HepG2 (cell line): ENCODE measurements around the gene H6PD. TPM values are rescaled to one million over a fixed set of nuclear protein-coding genes. Genes with fewer than 3 reads are reported as not detected.

Source experiments
- ATAC-seq: fragments of 200-7000 bp; cut with Tn5 transposase; 3 replicates; pipeline ENCODE4 v1.9.1; 2020; ENCODE audit warnings: mild to moderate bottlenecking, moderate library complexity
- BruUV-seq: library from RNA; stranded (reverse); fragments of 400-500 nt; replicated peaks from 2 replicates; lab custom pipeline; 2021; lab: Mats Ljungman, UMichigan
- CTCF ChIA-PET: fragments of 300-600 bp; formaldehyde crosslinking; extraction: SDS; loops from one replicate; lab custom pipeline; 2021; ENCODE audit warnings: low total read pairs, inconsistent platforms, low intra/inter-chr PET ratio; lab: Yijun Ruan, JAX
- POLR2A ChIA-PET: fragments of 350-600 bp; sonication (Branson Sonifier 250); formaldehyde crosslinking; loops from one replicate; lab custom pipeline; 2020; ENCODE audit warnings: antibody characterized with exemption, inconsistent platforms; lab: Yijun Ruan, JAX
- DNase-seq: peaks from one replicate; pipeline ENCODE4 v3.0.0-alpha.2; 2015; ENCODE audit warnings: low spot score
- FAIRE-seq: peaks from 3 replicates; lab custom pipeline; 2011; peaks lifted over from hg19 to GRCh38; lab: Jason Lieb, UNC
- H2AFZ ChIP-seq: one replicate; pipeline ENCODE4 v1.6.1; 2011; ENCODE audit warnings: low read length, inconsistent platforms
- H3K27ac ChIP-seq: fragments of 300-600 bp; 3 replicates; pipeline ENCODE4 v1.8.0; 2011; ENCODE audit warnings: mixed run types, mild to moderate bottlenecking, mixed read lengths, low read length, inconsistent platforms; ENCODE audit not compliant: insufficient read depth; ENCODE audit errors: extremely low read length
- H3K27me3 ChIP-seq, 2 experiments: fragments of 200-600 bp in 1 of 2; 2 replicates in 1 of 2; 3 replicates in 1 of 2; pipeline versions ENCODE4 v1.6.0 to v1.8.0; 2011; ENCODE audit warnings: low read length in 2 of 2, mild to moderate bottlenecking in 2 of 2, moderate library complexity in 2 of 2, inconsistent platforms in 1 of 2; ENCODE audit not compliant: insufficient read depth in 2 of 2, control insufficient read depth in 1 of 2
- H3K36me3 ChIP-seq, 2 experiments: fragments of 200-600 bp in 1 of 2; replicated peaks in 1 of 2; 2 replicates in 1 of 2; 3 replicates in 1 of 2; pipeline versions ENCODE4 v1.5.1 to v1.8.0; 2011; ENCODE audit warnings: low read length in 2 of 2, inconsistent platforms in 1 of 2; ENCODE audit not compliant: insufficient read depth in 2 of 2, control insufficient read depth in 1 of 2
- H3K4me1 ChIP-seq: 2 replicates; pipeline ENCODE4 v1.5.1; 2012; ENCODE audit warnings: low read length, inconsistent platforms; ENCODE audit not compliant: insufficient read depth
- H3K4me2 ChIP-seq: 2 replicates; pipeline ENCODE4 v1.6.0; 2011; ENCODE audit warnings: low read depth, low read length, inconsistent platforms
- H3K4me3 ChIP-seq, 3 experiments: fragments of 200-600 bp in 1 of 3; sonication (generic), shearing (Covaris generic) in 1 of 3; replicated peaks in 1 of 3; 2 replicates each; pipeline ENCODE4 v1.5.1; 2011 to 2016; ENCODE audit warnings: low read length in 3 of 3, inconsistent platforms in 2 of 3, low read depth in 2 of 3, mild to moderate bottlenecking in 2 of 3, control low read depth in 1 of 3, mixed read lengths in 1 of 3; ENCODE audit not compliant: insufficient read depth in 1 of 3
- H3K79me2 ChIP-seq: one replicate; pipeline ENCODE4 v1.6.1; 2011; ENCODE audit warnings: low read length, inconsistent platforms; ENCODE audit not compliant: insufficient read depth
- H3K9ac ChIP-seq: 2 replicates; pipeline ENCODE4 v1.6.0; 2011; ENCODE audit warnings: mild to moderate bottlenecking, low read depth, low read length, inconsistent platforms; ENCODE audit not compliant: insufficient read depth
- H3K9me3 ChIP-seq: 2 replicates; pipeline ENCODE4 v1.5.1; 2012; ENCODE audit warnings: mild to moderate bottlenecking, low read length
- H4K20me1 ChIP-seq: 2 replicates; pipeline ENCODE4 v1.6.0; 2011; ENCODE audit warnings: inconsistent platforms, mild to moderate bottlenecking, low read length, moderate library complexity; ENCODE audit not compliant: insufficient read depth
- HNRNPK ChIP-seq: fragments of 200-400 bp; formaldehyde crosslinking; IDR thresholded peaks from 2 replicates; pipeline ENCODE4 v1.6.1; 2018; ENCODE audit warnings: low read length, low read depth, moderate library complexity, mild to moderate bottlenecking; ENCODE audit not compliant: poor library complexity, severe bottlenecking
- KAT7 ChIP-seq: IDR thresholded peaks from 2 replicates; pipeline ENCODE4 v1.6.1; 2018; ENCODE audit warnings: borderline replicate concordance, missing compliant biosample characterization
- ZNF160 ChIP-seq: sonication (generic); formaldehyde crosslinking; IDR thresholded peaks from 2 replicates; pipeline ENCODE4 v1.8.0; 2022; ENCODE audit warnings: mild to moderate bottlenecking, inconsistent platforms, missing genetic modification reagents
- ZNF343 ChIP-seq: sonication (generic); formaldehyde crosslinking; IDR thresholded peaks from 2 replicates; pipeline ENCODE4 v1.4.0; 2020; ENCODE audit warnings: mild to moderate bottlenecking, missing genetic modification reagents
- ZSCAN25 ChIP-seq: sonication (generic); formaldehyde crosslinking; IDR thresholded peaks from 2 replicates; pipeline ENCODE4 v1.8.0; 2022; ENCODE audit warnings: mild to moderate bottlenecking, missing genetic modification reagents
- WGBS: methylation state at CpG from one replicate; pipeline ENCODE4 v1.1.6; 2017; ENCODE audit warnings: low lambda C conversion rate; 5-methylcytosine and 5-hydroxymethylcytosine counted together
- in situ Hi-C: cut with HindIII; loops from 2 replicates; pipeline ENCODE4 v1.10.0; 2017; ENCODE audit warnings: low pct_unique_long_range_greater_than_20kb; ENCODE audit not compliant: extremely low pct_ligation_motif_present
- intact Hi-C: fragments of 100-400 bp; cut with micrococcal nuclease; formaldehyde crosslinking; loops from one replicate; pipeline ENCODE4 v1.10.0; 2022; ENCODE audit not compliant: unreplicated experiment
- polyA plus RNA-seq, 8 experiments: library from polyadenylated mRNA; depleted of rRNA in 3 of 8; stranded (reverse) in 7 of 8; unstranded in 1 of 8; fragments of >200 nt; fragmentation: Illumina TruSeq in 4 of 8; extraction: Trizol in 4 of 8; gene quantifications; 2 replicates each; pipeline versions ENCODE4 v1.2.1 to v1.2.3, GENCODE V29; 2011 to 2016; ENCODE audit warnings: low read depth in 4 of 8, missing spikeins in 1 of 8, mixed read lengths in 1 of 8; ENCODE audit not compliant: insufficient read depth in 1 of 8
- total RNA-seq, 5 experiments: library from RNA; depleted of rRNA; stranded (reverse); fragments of >200 nt; fragmentation: Illumina TruSeq; extraction: Trizol; gene quantifications; 2 replicates each; pipeline ENCODE4 v1.2.3, GENCODE V29; 2016; ENCODE audit warnings: low read depth in 1 of 5
- TF ChIP-seq, protein P1 (sequence below): sonication (generic); formaldehyde crosslinking; IDR thresholded peaks from 2 replicates; pipeline ENCODE4 v1.5.0; 2020; ENCODE audit warnings: mild to moderate bottlenecking, missing genetic modification reagents, borderline replicate concordance
- TF ChIP-seq, protein P2 (sequence below): sonication (generic); formaldehyde crosslinking; IDR thresholded peaks from 2 replicates; pipeline ENCODE4 v1.4.0; 2020; ENCODE audit warnings: missing genetic modification reagents
- TF ChIP-seq, protein P3 (sequence below): sonication (generic); formaldehyde crosslinking; IDR thresholded peaks from 2 replicates; pipeline ENCODE4 v1.4.0; 2020; ENCODE audit warnings: missing genetic modification reagents, borderline replicate concordance
- TF ChIP-seq, protein P4 (sequence below): fragments of 450-650 bp; IDR thresholded peaks from 2 replicates; pipeline ENCODE4 v1.6.1; 2017; ENCODE audit warnings: mild to moderate bottlenecking

H6PD gene
- total and polyA plus RNA-seq, 2 of the 13 experiments (the other 11 are each of a cell fraction or from before 2014, with no cell fraction given): 9.3 to 14.1 TPM

DNA sequence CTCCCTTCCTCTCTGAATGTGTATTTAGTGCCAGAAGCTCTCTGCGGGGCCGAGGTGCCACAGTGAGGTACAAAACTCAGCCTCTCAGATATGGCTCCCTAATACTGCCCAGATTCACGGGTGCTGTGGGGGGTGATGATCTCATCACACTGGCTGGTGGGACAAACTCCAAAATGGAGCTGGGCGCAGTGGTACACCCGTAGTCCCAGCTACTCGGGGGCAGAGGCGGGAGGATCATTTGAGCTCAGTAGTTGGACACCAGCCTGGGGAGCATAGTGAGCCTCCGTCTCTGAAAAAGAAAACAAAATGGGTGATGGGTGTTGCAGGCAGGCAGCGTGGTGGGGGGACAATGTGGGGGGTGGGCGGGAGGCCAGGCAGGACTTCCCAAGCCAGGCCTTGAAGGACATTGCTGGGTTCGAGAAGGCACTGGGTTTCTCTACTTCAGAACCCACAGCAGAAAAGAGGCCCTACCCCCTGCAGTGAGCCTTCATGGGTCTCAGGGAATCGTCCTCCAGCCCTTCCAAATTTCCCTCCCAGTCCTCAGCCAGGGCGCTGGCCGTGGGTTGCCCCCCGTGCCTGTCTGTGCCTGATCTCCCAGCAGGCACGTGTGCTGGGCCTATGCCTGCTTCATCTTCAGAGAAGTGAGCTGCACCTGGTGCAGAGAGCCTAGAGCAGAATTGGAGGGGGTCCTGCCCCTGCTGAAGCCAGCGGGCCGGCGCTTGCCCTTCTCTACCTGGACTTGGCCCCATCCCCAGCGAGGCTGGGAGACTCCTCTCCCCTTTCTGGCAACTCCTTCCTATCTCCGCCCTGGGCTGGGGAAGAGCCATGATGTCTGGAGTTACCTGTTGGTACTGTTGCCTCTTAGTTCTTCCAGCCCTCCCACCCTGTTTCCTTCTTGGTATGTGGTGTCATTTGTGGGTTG is 14.0 kb downstream of the H6PD start (continued):
- TF ChIP-seq ZSCAN25 (CRISPR knock-in tag) (no peak), ZNF160 (no peak)

DNA sequence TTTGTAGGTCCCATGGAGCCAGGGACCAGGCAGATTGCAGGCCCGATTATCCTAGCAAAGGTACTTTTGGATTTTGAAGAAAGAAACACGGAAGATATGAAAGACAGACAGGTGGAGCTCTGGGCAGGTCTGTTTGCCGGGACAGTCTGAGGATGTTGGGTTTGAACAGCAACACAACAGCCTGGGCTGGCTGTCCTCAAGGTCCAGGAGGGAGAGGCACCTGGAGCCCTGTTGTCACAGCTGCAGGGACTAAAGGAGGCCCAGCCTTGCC is 14.6 kb downstream of the H6PD start:
- peak overlapping the region in 2 of 3 experiments; percentile 18 to 74; a peak in 4 of 6 replicates for H3K4me3 ChIP-seq
- no peak; the same call in 2 of the 3 replicates for ATAC-seq
- BruUV-seq: no TSS peak
- H3K4me1 ChIP-seq: peaks cover 67% of the 10 kb centered on the region
- WGBS: 13% methylated on average over 3 of the region's 3 CpGs
- H2AFZ ChIP-seq: no peak overlapping the region
- FAIRE-seq: no peak
- H3K9ac ChIP-seq: peak overlapping the region; percentile 55
- peaks cover 6% of the 10 kb centered on the region for H3K79me2 ChIP-seq
- no peaks in the 10 kb centered on the region; a peak in 1 of 5 replicates for H3K36me3 ChIP-seq
- peak overlapping the region; percentile 86 for H3K27ac ChIP-seq
- in situ Hi-C loops: loop anchor here (5.0 kb wide), 1 partner anchor 137 kb away; no protein-coding TSS in a partner anchor
- H4K20me1 ChIP-seq: no peaks in the 10 kb centered on the region
- no peaks in the 10 kb centered on the region for H3K9me3 ChIP-seq
- no peaks in the 10 kb centered on the region for H3K27me3 ChIP-seq
- CTCF ChIA-PET: interaction anchor here (1.1 to 1.8 kb wide), 3 partner anchors 16 to 138 kb away, joined by 3 to 5 read pairs (median 3); no protein-coding TSS in a partner anchor
- no peak for DNase-seq
- POLR2A ChIA-PET: interaction anchor here (0.6 to 7.0 kb wide), 17 partner anchors 13 to 316 kb away, joined by 3 to 303 read pairs (median 8); partner anchors contain the start of genes GPR157 and H6PD
- H3K4me2 ChIP-seq: peak overlapping the region; percentile 79
- intact Hi-C loops: no loop called here
- no peak for TF ChIP-seq HNRNPK
- TF ChIP-seq, protein P1, sequence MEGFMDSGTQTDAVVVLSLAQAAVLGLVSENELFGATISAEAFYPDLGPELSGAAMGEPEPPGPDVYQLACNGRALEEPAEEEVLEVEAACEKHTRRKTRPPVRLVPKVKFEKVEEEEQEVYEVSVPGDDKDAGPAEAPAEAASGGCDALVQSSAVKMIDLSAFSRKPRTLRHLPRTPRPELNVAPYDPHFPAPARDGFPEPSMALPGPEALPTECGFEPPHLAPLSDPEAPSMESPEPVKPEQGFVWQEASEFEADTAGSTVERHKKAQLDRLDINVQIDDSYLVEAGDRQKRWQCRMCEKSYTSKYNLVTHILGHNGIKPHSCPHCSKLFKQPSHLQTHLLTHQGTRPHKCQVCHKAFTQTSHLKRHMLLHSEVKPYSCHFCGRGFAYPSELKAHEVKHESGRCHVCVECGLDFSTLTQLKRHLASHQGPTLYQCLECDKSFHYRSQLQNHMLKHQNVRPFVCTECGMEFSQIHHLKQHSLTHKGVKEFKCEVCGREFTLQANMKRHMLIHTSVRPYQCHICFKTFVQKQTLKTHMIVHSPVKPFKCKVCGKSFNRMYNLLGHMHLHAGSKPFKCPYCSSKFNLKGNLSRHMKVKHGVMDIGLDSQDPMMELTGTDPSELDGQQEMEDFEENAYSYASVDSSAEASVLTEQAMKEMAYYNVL: no peak
- TF ChIP-seq, protein P2, sequence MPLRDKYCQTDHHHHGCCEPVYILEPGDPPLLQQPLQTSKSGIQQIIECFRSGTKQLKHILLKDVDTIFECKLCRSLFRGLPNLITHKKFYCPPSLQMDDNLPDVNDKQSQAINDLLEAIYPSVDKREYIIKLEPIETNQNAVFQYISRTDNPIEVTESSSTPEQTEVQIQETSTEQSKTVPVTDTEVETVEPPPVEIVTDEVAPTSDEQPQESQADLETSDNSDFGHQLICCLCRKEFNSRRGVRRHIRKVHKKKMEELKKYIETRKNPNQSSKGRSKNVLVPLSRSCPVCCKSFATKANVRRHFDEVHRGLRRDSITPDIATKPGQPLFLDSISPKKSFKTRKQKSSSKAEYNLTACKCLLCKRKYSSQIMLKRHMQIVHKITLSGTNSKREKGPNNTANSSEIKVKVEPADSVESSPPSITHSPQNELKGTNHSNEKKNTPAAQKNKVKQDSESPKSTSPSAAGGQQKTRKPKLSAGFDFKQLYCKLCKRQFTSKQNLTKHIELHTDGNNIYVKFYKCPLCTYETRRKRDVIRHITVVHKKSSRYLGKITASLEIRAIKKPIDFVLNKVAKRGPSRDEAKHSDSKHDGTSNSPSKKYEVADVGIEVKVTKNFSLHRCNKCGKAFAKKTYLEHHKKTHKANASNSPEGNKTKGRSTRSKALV (CRISPR knock-in tag): no peak
- TF ChIP-seq, protein P3, sequence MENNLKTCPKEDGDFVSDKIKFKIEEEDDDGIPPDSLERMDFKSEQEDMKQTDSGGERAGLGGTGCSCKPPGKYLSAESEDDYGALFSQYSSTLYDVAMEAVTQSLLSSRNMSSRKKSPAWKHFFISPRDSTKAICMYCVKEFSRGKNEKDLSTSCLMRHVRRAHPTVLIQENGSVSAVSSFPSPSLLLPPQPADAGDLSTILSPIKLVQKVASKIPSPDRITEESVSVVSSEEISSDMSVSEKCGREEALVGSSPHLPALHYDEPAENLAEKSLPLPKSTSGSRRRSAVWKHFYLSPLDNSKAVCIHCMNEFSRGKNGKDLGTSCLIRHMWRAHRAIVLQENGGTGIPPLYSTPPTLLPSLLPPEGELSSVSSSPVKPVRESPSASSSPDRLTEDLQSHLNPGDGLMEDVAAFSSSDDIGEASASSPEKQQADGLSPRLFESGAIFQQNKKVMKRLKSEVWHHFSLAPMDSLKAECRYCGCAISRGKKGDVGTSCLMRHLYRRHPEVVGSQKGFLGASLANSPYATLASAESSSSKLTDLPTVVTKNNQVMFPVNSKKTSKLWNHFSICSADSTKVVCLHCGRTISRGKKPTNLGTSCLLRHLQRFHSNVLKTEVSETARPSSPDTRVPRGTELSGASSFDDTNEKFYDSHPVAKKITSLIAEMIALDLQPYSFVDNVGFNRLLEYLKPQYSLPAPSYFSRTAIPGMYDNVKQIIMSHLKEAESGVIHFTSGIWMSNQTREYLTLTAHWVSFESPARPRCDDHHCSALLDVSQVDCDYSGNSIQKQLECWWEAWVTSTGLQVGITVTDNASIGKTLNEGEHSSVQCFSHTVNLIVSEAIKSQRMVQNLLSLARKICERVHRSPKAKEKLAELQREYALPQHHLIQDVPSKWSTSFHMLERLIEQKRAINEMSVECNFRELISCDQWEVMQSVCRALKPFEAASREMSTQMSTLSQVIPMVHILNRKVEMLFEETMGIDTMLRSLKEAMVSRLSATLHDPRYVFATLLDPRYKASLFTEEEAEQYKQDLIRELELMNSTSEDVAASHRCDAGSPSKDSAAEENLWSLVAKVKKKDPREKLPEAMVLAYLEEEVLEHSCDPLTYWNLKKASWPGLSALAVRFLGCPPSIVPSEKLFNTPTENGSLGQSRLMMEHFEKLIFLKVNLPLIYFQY (CRISPR knock-in tag): peak; percentile 75; the same call in 1 of the 2 replicates
- 0 out of 2 replicates have a peak, but pooled peaks have one; percentile 74 for TF ChIP-seq KAT7 (CRISPR knock-in tag)
- TF ChIP-seq ZNF343 (CRISPR knock-in tag): no peak
- TF ChIP-seq, protein P4, sequence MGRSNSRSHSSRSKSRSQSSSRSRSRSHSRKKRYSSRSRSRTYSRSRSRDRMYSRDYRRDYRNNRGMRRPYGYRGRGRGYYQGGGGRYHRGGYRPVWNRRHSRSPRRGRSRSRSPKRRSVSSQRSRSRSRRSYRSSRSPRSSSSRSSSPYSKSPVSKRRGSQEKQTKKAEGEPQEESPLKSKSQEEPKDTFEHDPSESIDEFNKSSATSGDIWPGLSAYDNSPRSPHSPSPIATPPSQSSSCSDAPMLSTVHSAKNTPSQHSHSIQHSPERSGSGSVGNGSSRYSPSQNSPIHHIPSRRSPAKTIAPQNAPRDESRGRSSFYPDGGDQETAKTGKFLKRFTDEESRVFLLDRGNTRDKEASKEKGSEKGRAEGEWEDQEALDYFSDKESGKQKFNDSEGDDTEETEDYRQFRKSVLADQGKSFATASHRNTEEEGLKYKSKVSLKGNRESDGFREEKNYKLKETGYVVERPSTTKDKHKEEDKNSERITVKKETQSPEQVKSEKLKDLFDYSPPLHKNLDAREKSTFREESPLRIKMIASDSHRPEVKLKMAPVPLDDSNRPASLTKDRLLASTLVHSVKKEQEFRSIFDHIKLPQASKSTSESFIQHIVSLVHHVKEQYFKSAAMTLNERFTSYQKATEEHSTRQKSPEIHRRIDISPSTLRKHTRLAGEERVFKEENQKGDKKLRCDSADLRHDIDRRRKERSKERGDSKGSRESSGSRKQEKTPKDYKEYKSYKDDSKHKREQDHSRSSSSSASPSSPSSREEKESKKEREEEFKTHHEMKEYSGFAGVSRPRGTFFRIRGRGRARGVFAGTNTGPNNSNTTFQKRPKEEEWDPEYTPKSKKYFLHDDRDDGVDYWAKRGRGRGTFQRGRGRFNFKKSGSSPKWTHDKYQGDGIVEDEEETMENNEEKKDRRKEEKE: no peak
